Endothelial cell of umbilical vein (primary cell): ENCODE data around the gene TOMM40L. TPM values are rescaled to one million over a fixed set of nuclear protein-coding genes. Genes with fewer than 3 reads are reported as not detected.

ENCODE experiments used
- BruUV-seq: library from RNA; stranded (reverse); fragments of 400-500 nt; replicated peaks from 2 replicates; lab custom pipeline; 2021; lab: Mats Ljungman, UMichigan
- CTCF ChIA-PET: fragments of 300-600, 350-600 bp; sonication (Branson Sonifier 250); formaldehyde crosslinking; loops from one replicate; lab custom pipeline; 2021; ENCODE audit warnings: antibody characterized with exemption, inconsistent platforms; lab: Charles Lee
- POLR2A ChIA-PET: fragments of 300-600, 350-600 bp; sonication (Branson Sonifier 250); formaldehyde crosslinking; loops from one replicate; lab custom pipeline; 2021; ENCODE audit warnings: antibody characterized with exemption, inconsistent platforms; lab: Charles Lee
- DNase-seq: peaks from one replicate; pipeline ENCODE4 v3.0.0-alpha.2; 2011; ENCODE audit warnings: low read depth, low spot score
- FAIRE-seq: peaks from 2 replicates; lab custom pipeline; 2011; peaks lifted over from hg19 to GRCh38; lab: Jason Lieb, UNC
- H2AFZ ChIP-seq: 2 replicates; pipeline ENCODE4 v1.6.0; 2012; ENCODE audit warnings: low read depth, low read length, control low read depth, inconsistent platforms
- H3K27ac ChIP-seq: 2 replicates; pipeline ENCODE4 v1.5.1; 2011; ENCODE audit warnings: low read depth, mild to moderate bottlenecking, control low read depth, low read length, moderate library complexity; ENCODE audit not compliant: insufficient read depth
- H3K27me3 ChIP-seq, 2 experiments: 2 replicates each; pipeline versions ENCODE4 v1.6.0 to v1.6.1; 2011; ENCODE audit warnings: low read length in 2 of 2, mixed read lengths in 1 of 2; ENCODE audit not compliant: control insufficient read depth in 2 of 2, insufficient read depth in 2 of 2
- H3K36me3 ChIP-seq, 2 experiments: 2 replicates in 1 of 2; 3 replicates in 1 of 2; pipeline ENCODE4 v1.5.1; 2011; ENCODE audit warnings: low read length in 2 of 2, mild to moderate bottlenecking in 1 of 2, moderate library complexity in 1 of 2; ENCODE audit not compliant: control insufficient read depth in 2 of 2, insufficient read depth in 2 of 2; ENCODE audit errors: extremely low read depth in 1 of 2
- H3K4me1 ChIP-seq: 3 replicates; pipeline ENCODE4 v1.5.1; 2011; ENCODE audit warnings: mild to moderate bottlenecking, low read length; ENCODE audit not compliant: control insufficient read depth, insufficient read depth; ENCODE audit errors: extremely low read depth
- H3K4me2 ChIP-seq: 2 replicates; pipeline ENCODE4 v1.6.1; 2011; ENCODE audit warnings: low read length, control low read depth, mixed read lengths; ENCODE audit not compliant: insufficient read depth
- H3K4me3 ChIP-seq, 3 experiments: fragments of 200-600 bp in 1 of 3; sonication (generic), shearing (Covaris generic) in 1 of 3; replicated peaks in 1 of 3; 2 replicates each; pipeline ENCODE4 v1.5.1; 2011 to 2016; ENCODE audit warnings: control low read depth in 3 of 3, low read length in 3 of 3, mild to moderate bottlenecking in 2 of 3, inconsistent platforms in 1 of 3, low read depth in 1 of 3, moderate library complexity in 1 of 3; ENCODE audit not compliant: insufficient read depth in 1 of 3
- H3K79me2 ChIP-seq: 2 replicates; pipeline ENCODE4 v1.6.0; 2012; ENCODE audit warnings: low read length, inconsistent platforms; ENCODE audit not compliant: control insufficient read depth, insufficient read depth
- H3K9ac ChIP-seq: replicated peaks from 2 replicates; pipeline ENCODE3; 2011; ENCODE audit warnings: low read length, control low read depth; ENCODE audit not compliant: insufficient read depth; ENCODE audit errors: extremely low read depth
- H3K9me1 ChIP-seq: replicated peaks from 3 replicates; pipeline ENCODE4 v1.6.0; 2011; ENCODE audit warnings: mild to moderate bottlenecking, low read length; ENCODE audit not compliant: control insufficient read depth, insufficient read depth; ENCODE audit errors: extremely low read depth
- H3K9me3 ChIP-seq: replicated peaks from 2 replicates; pipeline ENCODE4 v1.5.1; 2012; ENCODE audit warnings: low read length, inconsistent platforms; ENCODE audit not compliant: control insufficient read depth, insufficient read depth
- H4K20me1 ChIP-seq: replicated peaks from 2 replicates; pipeline ENCODE3; 2011; ENCODE audit warnings: mild to moderate bottlenecking, low read length; ENCODE audit not compliant: control insufficient read depth, insufficient read depth; ENCODE audit errors: extremely low read depth
- EZH2 ChIP-seq: IDR thresholded peaks from 2 replicates; pipeline ENCODE4 v1.6.1; 2012; ENCODE audit warnings: borderline replicate concordance, low read depth, mild to moderate bottlenecking, moderate library complexity, low read length, inconsistent platforms; ENCODE audit not compliant: severe bottlenecking
- FOS ChIP-seq: IDR thresholded peaks from 2 replicates; pipeline ENCODE4 v1.6.1; 2011; ENCODE audit warnings: mild to moderate bottlenecking, low read length, moderate library complexity, borderline replicate concordance; ENCODE audit not compliant: insufficient read depth
- GATA2 ChIP-seq: IDR thresholded peaks from 2 replicates; pipeline ENCODE4 v1.7.0; 2011; ENCODE audit warnings: low read depth, mild to moderate bottlenecking, moderate library complexity, mixed read lengths, low read length; ENCODE audit not compliant: insufficient read length, insufficient read depth
- JUN ChIP-seq: IDR thresholded peaks from 2 replicates; pipeline ENCODE4 v1.6.1; 2011; ENCODE audit warnings: borderline replicate concordance, low read depth; ENCODE audit not compliant: insufficient read length, insufficient read depth
- MYC ChIP-seq: IDR thresholded peaks from one replicate; pipeline ENCODE4 v1.6.1; 2011; ENCODE audit warnings: mild to moderate bottlenecking, low read depth, low read length
- POLR2A ChIP-seq: IDR thresholded peaks from 2 replicates; pipeline ENCODE4 v1.6.1; 2012; ENCODE audit warnings: low read depth, mild to moderate bottlenecking, control low read depth, low read length
- POLR2AphosphoS5 ChIP-seq: IDR thresholded peaks from 2 replicates; pipeline ENCODE4 v1.6.1; 2012; ENCODE audit warnings: low read depth, mild to moderate bottlenecking, control low read depth, low read length, moderate library complexity; ENCODE audit not compliant: insufficient read depth
- dilution Hi-C: fragments of 300-500 bp; cut with MboI; formaldehyde crosslinking; loops from one replicate; pipeline ENCODE4 v1.15.0; 2019; ENCODE audit warnings: low sequenced_read_pairs; ENCODE audit not compliant: extremely low pct_ligation_motif_present
- intact Hi-C: fragments of 100-400 bp; cut with micrococcal nuclease; formaldehyde crosslinking; loops from one replicate; pipeline ENCODE4 v1.10.0; 2022
- polyA plus RNA-seq, 4 experiments: library from polyadenylated mRNA; depleted of rRNA in 3 of 4; stranded (reverse) in 3 of 4; unstranded in 1 of 4; fragments of >200 nt; gene quantifications; 2 replicates each; pipeline versions ENCODE4 v1.2.1 to v1.2.3, GENCODE V29; 2011 to 2012; ENCODE audit warnings: missing spikeins in 1 of 4
- total RNA-seq: library from RNA; stranded (reverse); gene quantifications from 2 replicates; pipeline ENCODE4 v1.2.3, GENCODE V29; 2021
- TF ChIP-seq, protein P1 (sequence below): IDR thresholded peaks from 2 replicates; pipeline ENCODE4 v1.6.1; 2011; ENCODE audit not compliant: insufficient read depth, insufficient read length
- TF ChIP-seq, protein P2 (sequence below), 2 donors: IDR thresholded peaks; 1 replicate in 1 of 2; 2 replicates in 1 of 2; pipeline ENCODE4 v1.5.1; 2011; ENCODE audit warnings: low read length in 2 of 2, mild to moderate bottlenecking in 2 of 2, moderate library complexity in 2 of 2, control low read depth in 1 of 2, inconsistent platforms in 1 of 2, low read depth in 1 of 2; ENCODE audit not compliant: insufficient read depth in 1 of 2; ENCODE audit errors: extremely low read depth in 1 of 2

The TOMM40L gene
- total and polyA plus RNA-seq, 2 donors (not counting 3 experiments of a cell fraction or from before 2014, with no cell fraction given): 18.6 to 18.7 TPM

DNA sequence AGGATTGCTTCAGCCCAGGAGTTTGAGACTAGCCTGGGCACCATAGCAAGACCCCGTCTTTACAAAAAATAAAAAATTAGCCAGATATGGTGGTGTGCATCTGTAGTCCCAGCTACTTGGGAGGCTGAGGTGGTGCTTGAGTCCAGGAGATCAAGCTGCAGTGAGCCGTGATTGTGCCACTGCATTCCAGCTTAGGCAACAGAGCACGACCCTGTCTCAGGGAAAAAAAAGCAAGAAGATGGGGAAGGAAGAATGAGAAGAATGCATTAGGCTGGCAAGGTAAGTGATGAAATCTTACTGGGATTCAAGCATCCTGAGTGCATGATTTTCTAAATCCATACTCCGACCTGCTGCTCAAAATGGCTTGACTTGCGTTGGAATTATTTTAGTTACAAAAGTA, 39.4 kb downstream of the TOMM40L start:
- Histone ChIP-seq H3K9ac (no peak overlapping the region), H3K9me1 (no peaks in the 10 kb centered on the region), H3K79me2 (no peaks in the 10 kb centered on the region), H4K20me1 (no peaks in the 10 kb centered on the region), H3K27ac (no peak overlapping the region), H3K36me3 (no peaks in the 10 kb centered on the region), H3K4me1 (no peaks in the 10 kb centered on the region), H3K27me3 (peaks cover 19 to 27% of the 10 kb centered on the region in 2 experiments), H3K4me2 (no peak overlapping the region), H2AFZ (no peak overlapping the region), H3K4me3 (no peak overlapping the region), H3K9me3 (no peaks in the 10 kb centered on the region)
- dilution Hi-C loops: no loop called here
- CTCF ChIA-PET: interaction anchor here (2.4 kb wide), 1 partner anchor 26 kb away, joined by 7 read pairs; no protein-coding TSS in a partner anchor
- POLR2A ChIA-PET: no interaction called here
- no peak for DNase-seq
- no TSS peak for BruUV-seq
- intact Hi-C loops: no loop called here
- no peak for TF ChIP-seq MYC
- TF ChIP-seq, protein P1, sequence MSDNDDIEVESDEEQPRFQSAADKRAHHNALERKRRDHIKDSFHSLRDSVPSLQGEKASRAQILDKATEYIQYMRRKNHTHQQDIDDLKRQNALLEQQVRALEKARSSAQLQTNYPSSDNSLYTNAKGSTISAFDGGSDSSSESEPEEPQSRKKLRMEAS: no peak
- TF ChIP-seq, protein P2, sequence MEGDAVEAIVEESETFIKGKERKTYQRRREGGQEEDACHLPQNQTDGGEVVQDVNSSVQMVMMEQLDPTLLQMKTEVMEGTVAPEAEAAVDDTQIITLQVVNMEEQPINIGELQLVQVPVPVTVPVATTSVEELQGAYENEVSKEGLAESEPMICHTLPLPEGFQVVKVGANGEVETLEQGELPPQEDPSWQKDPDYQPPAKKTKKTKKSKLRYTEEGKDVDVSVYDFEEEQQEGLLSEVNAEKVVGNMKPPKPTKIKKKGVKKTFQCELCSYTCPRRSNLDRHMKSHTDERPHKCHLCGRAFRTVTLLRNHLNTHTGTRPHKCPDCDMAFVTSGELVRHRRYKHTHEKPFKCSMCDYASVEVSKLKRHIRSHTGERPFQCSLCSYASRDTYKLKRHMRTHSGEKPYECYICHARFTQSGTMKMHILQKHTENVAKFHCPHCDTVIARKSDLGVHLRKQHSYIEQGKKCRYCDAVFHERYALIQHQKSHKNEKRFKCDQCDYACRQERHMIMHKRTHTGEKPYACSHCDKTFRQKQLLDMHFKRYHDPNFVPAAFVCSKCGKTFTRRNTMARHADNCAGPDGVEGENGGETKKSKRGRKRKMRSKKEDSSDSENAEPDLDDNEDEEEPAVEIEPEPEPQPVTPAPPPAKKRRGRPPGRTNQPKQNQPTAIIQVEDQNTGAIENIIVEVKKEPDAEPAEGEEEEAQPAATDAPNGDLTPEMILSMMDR (IDR thresholded peaks at IDR 0.05; ENCODE audit: extremely low read depth in 1 of 2, insufficient read depth in 1 of 2, low read depth in 1 of 2, low read length in 2 of 2): no peak
- no peak for TF ChIP-seq EZH2
- no peak for TF ChIP-seq JUN
- TF ChIP-seq POLR2A: no peak
- TF ChIP-seq GATA2: no peak
- no peak for TF ChIP-seq FOS
- no peak for TF ChIP-seq POLR2AphosphoS5
- FAIRE-seq: no peak
